ENCODE measurements around the gene LIG1.

LIG1 gene

DNA sequence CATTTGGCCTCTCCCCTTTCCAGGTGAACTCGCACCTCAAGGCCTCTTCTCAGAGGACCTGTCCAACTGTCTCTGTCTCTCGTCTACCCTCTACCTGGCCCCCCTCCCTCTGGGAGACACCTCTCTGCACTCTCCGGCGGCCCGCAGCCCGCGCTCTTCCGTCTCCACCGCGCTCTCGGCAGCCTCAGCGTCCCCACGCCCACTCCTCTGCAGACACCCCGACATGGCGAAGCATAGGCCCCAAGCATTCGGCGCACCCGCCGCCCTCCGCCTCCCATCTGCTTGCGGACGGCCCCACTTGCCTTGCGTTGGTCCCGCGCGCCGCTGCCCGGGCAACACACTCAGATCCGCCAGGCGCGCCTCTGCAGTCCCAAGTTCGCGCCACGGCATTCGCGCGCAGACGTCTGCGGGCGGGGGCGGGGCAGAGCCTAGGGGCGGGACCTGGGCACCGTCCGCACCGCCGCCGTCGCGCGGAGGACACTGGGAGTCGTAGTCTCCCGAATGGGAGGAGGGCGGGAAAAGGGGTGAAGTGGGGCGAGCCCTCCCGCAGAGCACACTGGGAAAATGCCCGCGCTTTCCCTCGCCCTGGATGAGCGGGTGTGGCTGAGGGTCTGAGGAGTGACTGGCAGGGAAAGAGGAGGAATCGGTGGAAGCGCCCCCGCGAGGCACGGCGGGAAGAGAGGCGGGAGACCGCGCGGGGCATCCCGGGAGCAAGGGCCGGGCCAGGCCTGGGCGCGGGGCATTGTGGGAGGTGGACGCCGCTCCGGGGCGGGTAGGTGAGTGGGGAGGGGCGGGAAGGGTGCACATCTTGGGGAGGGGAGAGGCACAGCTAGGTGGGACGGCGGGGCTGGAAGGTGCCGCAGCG is at the start of gene LIG1, which contains the start of gene ZSWIM9:
Gene LIG1, minus strand, starts transcription at position 406 of the 865 bp plus-strand sequence. CDS start 4,778 bp downstream, outside the sequence.
Gene ZSWIM9, plus strand, starts transcription at position 742 of the 865 bp plus-strand sequence. CDS start 1,123 bp downstream, outside the sequence.
- no peaks in the 10 kb centered on the region for H3K9me3 ChIP-seq (ENCODE audit: low read length)
- peak within 1 kb of the TSS; percentile 69 for H3K9ac ChIP-seq (ENCODE audit: low read length)
- H3K27ac ChIP-seq (ENCODE audit: low read depth, low read length), result peak within 1 kb of the TSS; percentile 77
- no peaks in the 10 kb centered on the region for H3K27me3 ChIP-seq (ENCODE audit: control insufficient read depth in 1 of 2, insufficient read depth in 2 of 2, low read length in 2 of 2)
- peaks cover 6% of the 10 kb centered on the region for H3K4me1 ChIP-seq (ENCODE audit: insufficient read depth, low read length)
- H3K36me3 ChIP-seq (ENCODE audit: insufficient read depth, low read length), result peaks cover 15% of the 10 kb centered on the region
- peak within 1 kb of the TSS; percentile 86 to 98 for H3K4me3 ChIP-seq (ENCODE audit: low read depth in 1 of 2, low read length in 2 of 2)

DNA sequence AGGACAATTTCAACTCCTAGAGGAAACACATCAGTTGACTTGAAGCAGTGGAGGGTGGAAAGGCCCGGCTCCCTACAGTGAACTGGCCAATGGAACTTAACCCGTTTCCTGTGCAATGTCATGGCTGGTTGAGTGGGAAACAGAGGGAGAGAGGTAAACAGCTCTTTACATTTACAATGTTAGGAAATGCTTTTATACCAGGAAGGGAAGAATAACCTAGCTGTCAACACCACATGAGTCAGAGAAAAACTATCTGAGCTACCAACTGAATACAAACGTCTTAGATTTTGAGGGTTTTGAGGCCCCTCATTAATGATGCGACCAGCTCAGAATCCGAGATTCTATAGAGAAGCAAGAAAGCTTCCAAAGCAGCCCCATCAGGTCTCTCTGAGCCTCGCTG is 48.9 kb upstream of the LIG1 start:
- H3K36me3 ChIP-seq (ENCODE audit: insufficient read depth, low read length), result peaks cover 16% of the 10 kb centered on the region

DNA sequence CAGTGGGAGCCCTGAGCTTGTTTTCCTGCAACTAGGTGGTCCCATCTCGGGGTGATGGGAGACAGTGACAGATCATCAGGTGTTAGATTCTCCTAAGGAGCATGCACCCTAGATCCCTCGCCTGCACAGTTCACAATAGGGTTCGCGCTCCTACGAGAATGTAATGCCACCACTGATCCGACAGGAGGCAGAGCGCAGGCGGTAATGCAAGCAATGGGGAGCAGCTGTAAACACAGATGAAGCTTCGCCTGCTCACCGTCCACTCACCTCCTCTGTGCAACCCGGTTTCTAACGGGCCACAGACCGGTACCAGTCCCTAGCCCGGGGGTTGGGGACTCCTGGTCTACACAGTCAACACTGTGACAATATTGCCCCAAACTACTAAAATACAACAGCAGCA is 46.8 kb upstream of the LIG1 start:
- Histone ChIP-seq H3K9ac (ENCODE audit: low read length) (no peak overlapping the region), H3K4me1 (ENCODE audit: insufficient read depth, low read length) (no peaks in the 10 kb centered on the region), H3K36me3 (ENCODE audit: insufficient read depth, low read length) (peaks cover 24% of the 10 kb centered on the region), H3K27ac (ENCODE audit: low read depth, low read length) (no peak overlapping the region), H3K4me3 (ENCODE audit: low read depth in 1 of 2, low read length in 2 of 2) (no peak overlapping the region), H3K9me3 (ENCODE audit: low read length) (no peaks in the 10 kb centered on the region), H3K27me3 (ENCODE audit: control insufficient read depth in 1 of 2, insufficient read depth in 2 of 2, low read length in 2 of 2) (no peaks in the 10 kb centered on the region)

More for the DNA sequence above, 48.9 kb upstream of the LIG1 start:
- Histone ChIP-seq H3K27me3 (ENCODE audit: control insufficient read depth in 1 of 2, insufficient read depth in 2 of 2, low read length in 2 of 2) (no peaks in the 10 kb centered on the region), H3K4me1 (ENCODE audit: insufficient read depth, low read length) (no peaks in the 10 kb centered on the region), H3K9me3 (ENCODE audit: low read length) (no peaks in the 10 kb centered on the region), H3K9ac (ENCODE audit: low read length) (no peak overlapping the region), H3K27ac (ENCODE audit: low read depth, low read length) (no peak overlapping the region), H3K4me3 (ENCODE audit: low read depth in 1 of 2, low read length in 2 of 2) (no peak overlapping the region)

DNA sequence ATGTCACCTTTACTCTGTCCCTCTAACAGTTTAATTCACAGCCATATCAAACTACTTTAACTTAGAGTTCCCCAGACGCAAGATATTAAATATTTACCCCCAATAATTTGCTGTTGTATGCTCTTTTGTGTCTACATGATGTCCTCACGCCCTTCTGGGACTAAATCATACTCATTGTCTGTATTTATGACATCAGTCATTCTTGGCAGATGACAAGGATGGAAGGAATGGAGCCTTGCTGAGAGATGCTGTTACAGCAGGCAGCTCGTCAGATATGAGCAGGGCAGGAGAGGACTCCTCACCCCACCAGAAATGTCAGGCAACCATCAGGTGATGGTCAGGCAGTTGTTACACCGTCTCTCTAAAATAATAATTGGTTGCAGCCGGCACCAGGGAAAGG is 43.8 kb upstream of the LIG1 start:
- H3K27ac ChIP-seq (ENCODE audit: low read depth, low read length), result no peak overlapping the region
- H3K4me1 ChIP-seq (ENCODE audit: insufficient read depth, low read length), result no peaks in the 10 kb centered on the region
- no peaks in the 10 kb centered on the region for H3K27me3 ChIP-seq (ENCODE audit: control insufficient read depth in 1 of 2, insufficient read depth in 2 of 2, low read length in 2 of 2)
- H3K9ac ChIP-seq (ENCODE audit: low read length), result no peak overlapping the region
- peaks cover 28% of the 10 kb centered on the region for H3K36me3 ChIP-seq (ENCODE audit: insufficient read depth, low read length)
- H3K9me3 ChIP-seq (ENCODE audit: low read length), result no peaks in the 10 kb centered on the region
- no peak overlapping the region for H3K4me3 ChIP-seq (ENCODE audit: low read depth in 1 of 2, low read length in 2 of 2)

DNA sequence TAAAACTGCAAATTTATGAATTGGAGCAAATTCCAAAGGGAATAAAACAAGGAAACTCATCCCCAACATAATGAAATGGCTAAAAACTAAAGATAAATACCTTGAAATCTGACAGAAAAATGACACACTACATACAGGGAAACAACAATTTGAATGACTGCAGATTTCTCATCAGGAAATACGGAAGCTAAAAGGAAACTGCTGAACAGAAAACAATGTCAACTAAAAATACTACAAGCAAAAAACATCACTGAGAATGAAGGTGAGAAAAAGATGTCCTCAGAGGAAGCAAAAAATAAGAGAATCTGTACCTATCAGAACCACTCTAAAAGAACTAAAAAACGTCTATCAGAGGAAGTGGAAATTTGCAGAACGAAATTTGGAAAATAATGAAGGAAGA is 39.9 kb upstream of the LIG1 start:
- peaks cover 1% of the 10 kb centered on the region for H3K4me1 ChIP-seq (ENCODE audit: insufficient read depth, low read length)
- no peak overlapping the region for H3K27ac ChIP-seq (ENCODE audit: low read depth, low read length)
- no peaks in the 10 kb centered on the region for H3K27me3 ChIP-seq (ENCODE audit: control insufficient read depth in 1 of 2, insufficient read depth in 2 of 2, low read length in 2 of 2)
- H3K4me3 ChIP-seq (ENCODE audit: low read depth in 1 of 2, low read length in 2 of 2), result no peak overlapping the region
- no peak overlapping the region for H3K9ac ChIP-seq (ENCODE audit: low read length)
- peaks cover 18% of the 10 kb centered on the region for H3K36me3 ChIP-seq (ENCODE audit: insufficient read depth, low read length)
- no peaks in the 10 kb centered on the region for H3K9me3 ChIP-seq (ENCODE audit: low read length)

DNA sequence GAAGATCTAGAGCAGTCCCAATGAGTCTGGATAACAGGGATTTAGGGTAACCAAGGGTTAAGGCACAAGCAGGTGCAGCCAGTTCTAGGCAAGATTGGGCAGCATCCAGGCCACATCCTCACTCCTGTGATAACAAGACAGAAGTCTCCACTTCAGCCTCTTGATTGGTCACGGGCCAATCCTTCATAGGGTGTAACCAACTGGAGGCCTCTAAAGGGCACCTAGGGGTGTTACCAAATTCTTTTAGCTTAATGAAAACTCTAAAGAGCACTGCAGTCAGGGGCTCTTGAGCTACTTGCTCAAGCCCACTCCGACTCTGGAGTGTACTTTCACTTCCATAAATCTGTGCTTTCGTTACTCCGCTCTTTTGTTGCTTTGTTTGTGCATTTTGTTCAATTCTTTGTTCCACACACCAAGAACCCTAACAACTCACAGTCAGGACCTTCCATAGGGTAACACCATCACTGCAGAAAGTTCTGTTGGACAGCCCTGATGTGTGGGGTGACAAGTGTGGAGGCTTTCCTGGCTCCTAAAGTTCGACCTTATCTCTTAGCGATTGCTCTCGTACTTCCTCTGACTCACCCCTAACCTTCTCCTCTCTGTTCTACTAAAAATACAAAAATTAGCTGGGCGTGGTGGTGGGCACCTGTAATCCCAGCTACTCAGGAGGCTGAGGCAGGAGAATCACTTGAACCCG is 36.4 kb upstream of the LIG1 start:
- Histone ChIP-seq H3K4me3 (ENCODE audit: low read depth in 1 of 2, low read length in 2 of 2) (no peak overlapping the region), H3K36me3 (ENCODE audit: insufficient read depth, low read length) (peaks cover 8% of the 10 kb centered on the region), H3K4me1 (ENCODE audit: insufficient read depth, low read length) (peaks cover 16% of the 10 kb centered on the region), H3K9me3 (ENCODE audit: low read length) (no peaks in the 10 kb centered on the region), H3K27ac (ENCODE audit: low read depth, low read length) (no peak overlapping the region), H3K9ac (ENCODE audit: low read length) (no peak overlapping the region), H3K27me3 (ENCODE audit: control insufficient read depth in 1 of 2, insufficient read depth in 2 of 2, low read length in 2 of 2) (no peaks in the 10 kb centered on the region)

DNA sequence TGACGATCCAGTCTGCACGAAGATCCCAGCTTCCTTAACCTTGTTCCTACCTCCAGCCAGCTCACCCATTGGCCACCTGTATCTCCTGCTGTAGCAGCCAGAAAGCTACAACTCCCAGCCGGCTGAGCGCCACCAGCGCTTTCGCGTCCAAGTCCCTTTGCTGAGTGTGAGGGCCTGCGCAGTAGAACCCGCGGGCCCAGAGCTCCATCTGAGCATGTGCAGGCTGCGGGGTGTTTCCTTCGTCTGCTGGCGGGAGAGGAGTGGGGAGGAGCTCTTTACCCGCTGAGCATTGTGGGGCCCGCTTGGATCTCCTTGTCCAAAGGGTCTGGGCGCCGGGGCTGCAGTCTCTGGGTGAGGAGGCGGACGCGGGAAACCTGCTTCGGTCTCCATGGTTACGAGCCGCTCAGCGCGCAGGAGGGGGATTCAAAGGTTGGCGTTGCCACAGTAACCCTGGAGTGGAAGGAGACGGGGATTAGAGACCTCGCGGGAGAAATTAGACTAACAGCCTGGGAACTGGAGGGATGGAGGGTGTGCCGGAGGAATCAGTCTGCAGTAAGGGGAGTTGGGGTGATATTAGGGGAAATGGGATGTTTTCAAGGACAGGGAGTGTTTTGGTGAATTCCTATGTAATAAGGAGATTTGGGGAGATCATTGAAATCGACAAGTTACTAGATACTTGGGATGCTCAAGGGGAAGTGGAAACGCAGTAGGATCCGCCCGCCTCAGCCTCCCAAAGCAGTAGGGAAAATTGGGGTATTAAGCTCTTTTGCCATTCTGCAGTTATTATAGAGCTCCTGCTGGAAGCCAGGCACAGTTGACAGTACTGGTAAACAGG is 33.9 kb upstream of the LIG1 start:
- Histone ChIP-seq H3K27me3 (ENCODE audit: control insufficient read depth in 1 of 2, insufficient read depth in 2 of 2, low read length in 2 of 2) (no peaks in the 10 kb centered on the region), H3K4me1 (ENCODE audit: insufficient read depth, low read length) (peaks cover 16% of the 10 kb centered on the region)

DNA sequence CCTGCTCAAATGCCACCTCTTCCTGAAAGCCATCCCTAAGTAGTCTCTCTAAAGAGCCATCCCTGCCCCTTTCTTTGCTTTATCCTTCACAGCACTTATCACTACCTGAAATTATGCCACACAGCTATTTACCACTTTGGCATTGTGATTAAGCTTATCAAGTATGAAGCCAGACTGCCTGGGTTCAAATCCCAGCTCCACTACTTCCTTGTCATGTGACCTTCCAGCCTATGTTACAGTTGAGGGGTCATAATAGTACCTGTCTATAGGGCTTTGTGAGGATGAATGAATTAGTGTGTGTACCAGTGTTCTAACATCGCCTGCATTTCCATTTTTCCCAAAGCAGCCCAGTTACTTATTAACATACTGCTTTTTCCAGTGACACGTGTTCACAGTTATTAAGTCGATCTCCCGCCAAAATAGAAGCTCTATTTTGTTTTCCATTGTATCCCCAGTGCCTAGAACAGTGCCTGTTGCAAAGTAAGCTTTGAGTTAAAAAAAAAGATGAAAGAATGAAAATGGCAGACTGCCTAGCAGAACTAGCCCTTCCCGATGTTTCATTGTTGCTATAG is 33.2 kb upstream of the LIG1 start:
- H3K27ac ChIP-seq (ENCODE audit: low read depth, low read length), result no peak overlapping the region
- H3K36me3 ChIP-seq (ENCODE audit: insufficient read depth, low read length), result no peaks in the 10 kb centered on the region
- H3K4me1 ChIP-seq (ENCODE audit: insufficient read depth, low read length), result peaks cover 16% of the 10 kb centered on the region
- H3K9me3 ChIP-seq (ENCODE audit: low read length), result no peaks in the 10 kb centered on the region
- H3K27me3 ChIP-seq (ENCODE audit: control insufficient read depth in 1 of 2, insufficient read depth in 2 of 2, low read length in 2 of 2), result no peaks in the 10 kb centered on the region
- peak overlapping the region; percentile 77 to 91 for H3K4me3 ChIP-seq (ENCODE audit: low read depth in 1 of 2, low read length in 2 of 2)
- peak overlapping the region; percentile 49 for H3K9ac ChIP-seq (ENCODE audit: low read length)

More for the DNA sequence above, 33.9 kb upstream of the LIG1 start:
- Histone ChIP-seq H3K4me3 (ENCODE audit: low read depth in 1 of 2, low read length in 2 of 2) (peak overlapping the region; percentile 77 to 91), H3K9me3 (ENCODE audit: low read length) (no peaks in the 10 kb centered on the region), H3K9ac (ENCODE audit: low read length) (peak overlapping the region; percentile 85), H3K36me3 (ENCODE audit: insufficient read depth, low read length) (no peaks in the 10 kb centered on the region), H3K27ac (ENCODE audit: low read depth, low read length) (peak overlapping the region; percentile 80)

DNA sequence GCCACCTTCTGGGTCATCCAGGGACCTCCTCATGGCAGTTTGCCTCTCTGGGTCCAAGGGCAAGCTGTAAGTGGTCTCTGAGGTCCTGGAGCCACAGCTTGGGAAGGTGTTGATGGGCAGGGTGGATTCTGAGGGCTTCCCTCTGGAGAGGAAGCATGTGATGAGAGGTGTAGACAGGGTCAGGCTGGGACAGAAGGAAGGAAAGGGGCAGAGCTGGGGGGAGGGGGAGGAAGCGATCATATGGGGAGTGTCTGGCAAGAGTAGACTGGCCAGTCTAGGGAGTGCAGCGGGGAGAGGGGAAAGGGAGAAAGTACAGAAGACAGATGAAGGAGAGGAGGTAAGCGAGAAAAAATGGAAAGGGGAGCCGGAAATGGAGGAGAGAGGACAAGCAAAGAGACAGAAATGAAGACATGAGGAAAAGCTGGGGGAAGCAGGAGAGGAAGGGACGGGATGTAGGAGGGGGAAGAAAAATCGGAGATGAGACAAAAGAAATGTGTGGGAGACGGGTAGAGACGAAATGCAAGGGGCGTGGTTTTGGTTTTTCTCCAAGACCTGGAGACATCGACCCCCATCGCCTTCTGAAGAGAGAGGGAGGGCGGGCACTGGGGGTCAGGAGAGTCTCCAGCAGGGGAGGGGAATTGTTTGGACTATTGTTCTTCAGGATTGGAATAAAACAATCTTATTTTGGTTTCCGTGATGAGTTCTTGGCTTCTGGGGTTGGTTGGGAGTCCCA is 27.0 kb upstream of the LIG1 start:
- H3K27ac ChIP-seq (ENCODE audit: low read depth, low read length), result no peak overlapping the region
- no peak overlapping the region for H3K4me3 ChIP-seq (ENCODE audit: low read depth in 1 of 2, low read length in 2 of 2)
- H3K9ac ChIP-seq (ENCODE audit: low read length), result no peak overlapping the region
- H3K4me1 ChIP-seq (ENCODE audit: insufficient read depth, low read length), result peaks cover 5% of the 10 kb centered on the region
- H3K36me3 ChIP-seq (ENCODE audit: insufficient read depth, low read length), result peaks cover 5% of the 10 kb centered on the region
- H3K27me3 ChIP-seq (ENCODE audit: control insufficient read depth in 1 of 2, insufficient read depth in 2 of 2, low read length in 2 of 2), result no peaks in the 10 kb centered on the region
- H3K9me3 ChIP-seq (ENCODE audit: low read length), result no peaks in the 10 kb centered on the region

DNA sequence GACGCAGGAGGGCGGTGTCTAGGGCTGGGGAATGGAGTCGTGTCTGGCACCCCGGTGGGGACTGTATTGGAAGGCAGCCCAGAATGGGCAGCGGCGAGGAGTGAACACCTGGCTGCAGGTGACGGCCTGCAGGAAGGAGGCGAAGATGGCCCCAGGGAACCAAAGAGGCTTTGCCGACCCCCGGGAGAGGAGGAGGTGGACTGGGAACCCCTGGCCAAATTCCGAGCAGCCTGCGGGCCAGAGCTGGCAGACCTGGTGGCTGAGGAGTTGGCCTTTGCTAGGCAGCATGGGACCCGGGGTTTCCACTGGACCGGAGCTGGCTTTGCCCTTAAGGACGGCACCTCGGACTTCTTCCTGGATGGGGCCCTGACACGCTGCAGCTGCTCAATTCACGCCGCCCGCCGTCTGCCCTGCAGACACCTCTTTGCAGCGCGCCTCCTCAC is 26.2 kb upstream of the LIG1 start:
- H3K36me3 ChIP-seq (ENCODE audit: insufficient read depth, low read length), result peaks cover 5% of the 10 kb centered on the region
- H3K27ac ChIP-seq (ENCODE audit: low read depth, low read length), result no peak overlapping the region
- H3K9me3 ChIP-seq (ENCODE audit: low read length), result no peaks in the 10 kb centered on the region
- no peak overlapping the region for H3K9ac ChIP-seq (ENCODE audit: low read length)
- H3K4me1 ChIP-seq (ENCODE audit: insufficient read depth, low read length), result peaks cover 5% of the 10 kb centered on the region
- no peaks in the 10 kb centered on the region for H3K27me3 ChIP-seq (ENCODE audit: control insufficient read depth in 1 of 2, insufficient read depth in 2 of 2, low read length in 2 of 2)
- H3K4me3 ChIP-seq (ENCODE audit: low read depth in 1 of 2, low read length in 2 of 2), result no peak overlapping the region
